G401 (cell line): Measurements from ENCODE around the gene PRKCB. TPM values are rescaled to one million over a fixed set of nuclear protein-coding genes. Genes with fewer than 3 reads are reported as not detected.

Experiments used
- DNase-seq: peaks from one replicate; pipeline ENCODE4 v3.0.0-alpha.2; 2015; ENCODE audit warnings: low spot score
- in situ Hi-C: cut with HindIII; loops from 2 replicates; pipeline ENCODE4 v1.10.0; 2016; ENCODE audit warnings: low sequenced_read_pairs, mixed read lengths
- total RNA-seq: library from RNA; depleted of rRNA; stranded (reverse); fragments of >200 nt; shearing (Covaris generic); gene quantifications from 2 replicates; pipeline ENCODE4 v1.2.3, GENCODE V29; 2014

Gene PRKCB
- total RNA-seq, 1 experiment from 2014 or later, result not detected

DNA sequence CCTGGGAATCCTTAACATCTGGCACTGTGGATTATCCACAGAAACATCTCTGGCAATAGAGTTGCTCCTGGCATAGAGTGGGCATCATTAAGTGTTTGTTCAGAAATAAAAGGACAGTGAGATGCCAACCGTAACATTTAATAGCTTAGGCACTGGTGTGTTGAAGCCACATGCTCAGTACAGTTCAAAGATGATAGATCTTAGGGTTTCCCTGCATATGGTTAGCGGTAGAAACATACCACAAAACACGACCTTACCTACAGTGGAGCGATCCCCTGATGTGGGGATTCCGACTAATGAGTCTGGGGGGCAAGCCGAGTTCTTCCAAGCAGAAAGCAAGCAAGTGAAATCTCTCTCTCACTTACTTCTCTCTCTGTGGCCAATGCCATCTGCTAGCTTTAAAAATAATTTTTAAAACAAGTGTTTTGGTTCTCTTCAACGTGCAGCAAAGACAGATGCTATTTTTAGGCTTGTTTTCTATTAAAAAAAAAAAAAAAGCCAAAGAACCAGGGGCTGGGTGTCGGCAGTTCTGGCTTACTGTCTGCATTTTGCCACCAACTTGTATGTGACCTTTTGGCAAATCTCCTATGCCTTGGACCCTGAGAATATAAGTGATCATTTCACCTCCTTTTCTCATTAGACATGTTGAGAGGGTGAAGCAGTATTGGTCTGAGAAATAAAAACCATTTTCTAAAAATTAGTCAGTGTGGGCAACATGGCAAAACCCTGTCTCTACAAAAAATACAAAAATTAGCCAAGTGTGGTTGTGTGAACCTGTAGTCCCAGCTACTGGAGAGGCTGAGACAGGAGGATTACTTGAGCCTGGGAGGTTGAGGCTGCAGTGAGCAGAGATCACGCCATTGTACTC, 331.1 kb downstream of the PRKCB start:
- in situ Hi-C loops, result no loop called here
- DNase-seq, result no peak

DNA sequence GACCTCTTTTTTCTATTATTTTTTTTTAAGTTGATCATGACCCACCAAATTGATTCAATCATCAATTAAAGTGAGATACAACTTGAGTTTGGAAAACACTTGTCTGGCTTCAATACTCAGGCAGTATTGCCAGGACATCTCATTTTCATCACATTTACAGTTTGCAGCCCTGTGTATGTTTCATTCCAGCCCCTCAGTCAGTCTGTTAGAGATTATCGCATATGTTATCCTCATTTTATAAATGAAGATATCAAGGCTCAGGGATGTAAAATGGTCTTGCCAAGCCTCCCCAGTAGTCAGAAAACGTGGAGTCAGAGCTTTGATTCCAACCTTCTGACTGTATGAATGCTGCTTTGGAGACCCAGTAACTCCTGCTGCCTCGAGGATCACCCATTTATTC, 333.1 kb downstream of the PRKCB start:
- DNase-seq, result no peak
- in situ Hi-C loops, result no loop called here

DNA sequence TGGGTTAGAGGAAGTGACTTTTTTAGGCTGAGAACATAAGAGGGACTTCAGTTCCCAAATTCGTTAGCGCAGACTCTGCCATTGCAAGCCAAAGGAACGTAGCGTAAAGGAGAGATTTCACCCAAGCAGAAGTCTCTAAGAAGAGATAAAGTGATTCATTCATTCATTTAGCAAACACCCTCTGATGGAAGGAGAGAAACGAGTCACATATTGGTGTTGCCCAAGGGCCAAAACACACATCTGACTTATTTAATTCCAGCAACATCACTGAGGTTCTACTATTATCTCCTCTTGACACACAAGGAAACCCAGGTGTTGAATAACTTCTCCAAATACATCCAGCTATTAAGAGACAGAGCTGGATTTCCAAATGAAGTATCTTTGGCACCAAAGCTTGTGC, 334.6 kb downstream of the PRKCB start:
- in situ Hi-C loops, result no loop called here
- DNase-seq, result no peak

DNA sequence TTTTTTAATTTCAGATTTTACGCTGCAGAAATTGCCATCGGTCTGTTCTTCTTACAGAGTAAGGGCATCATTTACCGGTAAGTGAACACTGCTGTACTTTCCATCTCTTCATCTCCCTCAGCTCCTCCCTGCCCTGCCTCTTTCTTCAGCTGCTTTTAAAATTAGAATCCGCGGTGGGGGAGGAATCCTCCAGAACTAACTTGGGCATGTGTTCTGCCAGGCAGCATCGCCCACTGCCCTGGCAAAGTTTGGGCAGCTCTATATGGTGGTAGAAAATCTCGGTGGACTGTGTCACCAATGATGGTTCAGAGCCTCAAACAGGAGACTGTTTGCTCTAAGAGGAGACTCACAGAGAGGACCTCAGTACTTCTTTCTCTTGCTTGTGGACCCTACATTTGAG, 338.7 kb downstream of the PRKCB start:
- in situ Hi-C loops, result no loop called here
- no peak for DNase-seq

DNA sequence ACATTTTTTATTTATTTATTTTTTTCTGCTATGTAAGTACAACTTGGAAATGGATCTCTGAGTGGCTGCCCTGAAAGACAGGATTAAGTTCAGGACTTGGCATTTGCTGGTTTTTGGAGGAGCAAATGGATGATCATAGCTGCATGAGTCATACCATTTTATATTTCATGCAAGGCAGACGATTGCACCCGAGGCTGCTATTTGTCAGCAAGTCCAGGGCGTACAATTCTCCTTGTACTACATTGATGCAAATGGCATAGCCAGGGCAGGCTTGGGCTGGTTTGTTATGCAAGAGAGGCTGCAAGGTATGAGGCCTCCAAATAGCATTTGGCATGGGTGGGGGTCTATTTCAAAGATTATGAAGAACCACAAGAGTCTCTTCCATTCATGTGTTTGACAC, 339.2 kb downstream of the PRKCB start:
- DNase-seq, result no peak
- in situ Hi-C loops, result no loop called here

DNA sequence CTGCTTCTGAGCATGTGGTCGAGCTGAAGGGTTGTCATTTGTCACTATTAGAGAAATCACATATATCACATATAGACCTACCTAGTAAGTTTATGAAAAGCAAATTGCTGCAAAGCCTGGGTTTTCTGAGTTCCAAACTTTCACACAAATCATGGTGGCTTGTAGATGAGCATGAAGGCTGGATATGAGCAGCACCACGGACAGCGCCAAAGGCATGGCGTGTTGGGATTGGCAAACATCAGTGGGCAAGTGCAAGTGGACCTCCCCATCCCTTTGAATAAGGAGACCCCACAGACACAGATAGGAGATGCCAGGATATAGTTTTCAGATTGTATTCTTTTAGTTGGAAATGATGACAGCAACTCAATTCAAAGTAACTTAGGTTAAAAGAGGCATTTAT, 342.7 kb downstream of the PRKCB start:
- no peak for DNase-seq
- in situ Hi-C loops, result no loop called here

DNA sequence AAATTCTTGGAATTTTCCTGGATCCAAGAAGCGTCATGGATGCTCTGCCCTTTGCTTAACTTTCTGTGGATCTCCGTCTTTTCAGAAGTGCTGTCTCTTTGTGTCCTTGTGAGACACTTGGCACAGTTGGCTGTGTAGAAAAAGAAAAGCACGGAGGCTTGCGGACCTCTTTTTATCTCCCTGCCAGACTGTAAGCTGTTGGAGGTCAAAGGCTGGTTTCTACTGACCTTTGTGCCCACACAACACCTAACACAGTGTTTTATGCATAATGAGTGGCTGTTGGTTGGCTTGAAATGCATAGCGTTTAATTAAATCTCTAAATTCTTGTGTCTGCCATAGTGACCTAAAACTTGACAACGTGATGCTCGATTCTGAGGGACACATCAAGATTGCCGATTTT, 344.7 kb downstream of the PRKCB start:
- no peak for DNase-seq
- in situ Hi-C loops, result no loop called here

DNA sequence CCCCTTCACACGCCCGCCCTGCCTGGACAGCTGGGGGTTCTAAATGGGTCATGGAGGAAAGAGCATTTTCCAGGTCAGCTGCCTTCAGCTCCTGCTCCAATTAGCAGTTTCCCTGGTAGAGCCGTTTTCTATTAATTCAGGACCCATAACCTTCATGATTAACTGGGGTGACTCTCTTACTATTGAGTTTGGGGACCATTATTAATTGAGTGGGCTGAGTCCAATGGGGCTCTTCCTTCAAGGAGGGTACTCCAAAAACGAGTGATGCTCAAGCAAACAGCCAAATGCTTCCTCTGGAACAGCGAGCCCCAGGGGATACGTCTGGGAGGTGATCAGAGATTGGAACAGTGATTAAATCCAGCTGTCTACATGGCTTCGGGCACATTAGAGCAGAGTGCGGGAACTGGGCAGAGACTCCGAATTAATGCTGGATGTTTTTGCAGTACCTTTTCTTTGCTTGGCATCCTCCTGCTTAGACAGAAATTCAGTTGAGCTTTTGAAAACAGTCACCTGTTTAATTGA, 352.3 kb downstream of the PRKCB start:
- DNase-seq, result no peak
- in situ Hi-C loops, result no loop called here

DNA sequence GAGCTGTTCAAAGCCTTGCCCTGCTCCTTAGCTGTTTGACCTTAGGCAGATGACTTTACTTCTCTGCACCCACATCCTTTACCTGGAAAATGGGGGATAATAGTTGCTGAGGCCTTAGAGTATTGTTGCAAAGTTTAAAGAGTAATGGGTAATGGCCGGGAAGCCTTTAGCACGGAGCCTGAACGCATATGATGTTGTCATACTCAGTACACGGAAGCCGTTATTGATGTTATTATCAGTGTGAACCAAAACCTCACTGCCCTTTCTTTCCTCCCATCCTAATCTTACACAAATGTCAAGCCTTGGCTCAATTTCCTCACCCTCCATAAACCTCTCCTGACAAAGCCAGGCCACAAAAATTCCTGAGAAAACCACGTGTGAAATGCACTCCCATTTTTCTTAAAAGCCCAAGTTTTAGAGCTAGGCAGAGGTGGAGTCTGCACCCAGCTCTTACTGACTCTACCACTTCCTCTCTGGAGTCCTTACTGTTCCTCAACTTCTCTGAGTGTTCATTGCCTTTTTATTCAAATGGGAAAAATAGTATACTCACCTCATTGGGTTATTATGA, 353.1 kb downstream of the PRKCB start:
- DNase-seq, result no peak
- in situ Hi-C loops, result no loop called here

DNA sequence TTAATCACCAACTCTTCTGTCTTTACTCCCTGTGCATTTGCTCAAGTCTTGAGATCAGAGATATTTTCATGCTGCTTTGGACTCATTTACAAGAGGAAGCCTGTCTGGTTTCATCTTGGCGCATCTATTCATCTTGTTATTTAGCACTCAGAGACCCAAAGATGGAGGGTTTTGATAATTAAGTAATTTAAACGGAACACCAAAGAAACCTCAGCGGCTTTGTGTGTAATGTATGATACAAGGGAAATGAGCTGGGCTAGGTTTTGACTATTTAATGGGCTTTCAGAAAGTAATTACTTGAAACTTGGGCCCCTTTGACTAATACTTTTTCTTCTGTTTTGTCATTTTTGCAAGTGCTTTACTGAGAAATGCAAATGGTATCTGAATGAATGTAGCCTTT, 354.2 kb downstream of the PRKCB start:
- DNase-seq, result no peak
- in situ Hi-C loops, result no loop called here

DNA sequence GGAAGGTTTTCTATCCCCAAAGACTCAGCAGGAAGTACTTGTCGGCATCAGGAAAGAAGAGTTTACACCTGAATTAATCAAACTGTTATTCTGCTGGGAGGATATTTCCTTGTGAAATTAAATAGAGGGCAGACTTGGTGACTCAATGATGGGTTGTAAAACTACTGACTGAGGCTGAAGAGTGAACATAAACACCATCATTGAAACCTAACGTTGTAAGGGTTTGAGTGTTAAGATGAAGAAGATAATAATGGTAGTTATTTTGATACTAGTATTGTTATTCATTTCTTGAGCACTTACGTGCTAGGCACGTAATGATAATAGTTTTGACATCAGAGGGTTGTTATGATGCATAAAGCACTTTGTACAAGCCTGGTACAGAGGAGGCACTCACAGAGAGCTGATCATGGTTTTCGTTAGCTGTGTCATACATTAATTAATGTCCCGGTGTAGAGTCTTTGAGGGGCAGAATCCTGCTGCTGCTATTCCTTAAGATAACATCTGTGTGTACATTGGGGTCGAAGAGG, 356.2 kb downstream of the PRKCB start:
- in situ Hi-C loops, result no loop called here
- DNase-seq, result no peak

DNA sequence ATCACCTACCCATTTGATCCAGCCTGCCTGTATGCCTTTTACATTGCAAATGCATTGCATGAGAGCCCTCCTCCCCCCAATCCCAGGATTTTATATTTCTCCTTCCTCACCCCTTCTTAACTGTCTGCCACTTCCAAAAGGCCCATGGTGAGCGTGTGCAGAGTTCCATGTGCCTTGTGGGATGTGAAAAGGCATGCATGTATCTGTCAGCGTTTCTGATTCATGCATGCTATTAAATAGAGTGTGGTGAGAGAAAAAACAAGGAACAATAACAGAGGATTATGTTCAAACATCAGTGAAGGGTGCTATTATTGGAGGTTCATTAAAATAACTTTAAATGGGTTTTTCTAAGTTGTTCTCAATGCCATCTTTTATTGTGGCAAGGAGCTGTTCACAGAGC, 359.4 kb downstream of the PRKCB start:
- in situ Hi-C loops, result no loop called here

DNA sequence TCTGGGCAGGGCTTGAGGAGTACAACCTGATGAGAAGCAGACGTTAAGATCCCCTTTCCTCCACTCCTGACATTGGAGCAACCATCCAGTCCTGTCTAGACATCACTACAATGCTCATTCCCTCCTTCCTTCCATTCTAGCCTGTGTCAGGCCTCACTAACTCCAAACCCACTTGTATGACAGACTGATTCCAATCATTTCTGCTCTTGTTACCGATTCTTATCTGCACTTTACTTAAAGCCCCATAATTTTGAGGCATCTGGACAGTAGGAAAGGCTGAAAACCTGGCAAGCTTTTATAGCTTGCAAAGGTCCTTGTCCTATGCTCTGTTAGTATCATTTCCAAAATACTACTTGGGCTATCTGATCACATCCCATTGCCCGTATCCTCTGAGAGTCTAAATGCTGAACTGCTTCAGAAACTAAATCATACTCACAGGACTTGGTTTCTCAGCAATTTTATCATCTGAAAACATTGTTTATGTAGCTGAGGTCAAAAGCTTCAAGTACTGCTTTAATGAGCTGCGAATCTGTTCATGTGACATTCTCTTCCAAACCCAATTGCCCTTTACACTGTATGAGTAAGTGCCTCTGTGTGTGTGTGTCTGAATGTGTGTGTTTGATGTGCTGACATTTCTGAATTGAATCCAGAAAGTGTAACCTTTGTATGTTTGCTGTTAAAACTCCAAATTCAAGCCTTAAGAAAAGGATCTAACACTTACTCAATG, 363.2 kb downstream of the PRKCB start:
- in situ Hi-C loops, result no loop called here
- DNase-seq, result no peak

More for the DNA sequence above, 359.4 kb downstream of the PRKCB start:
- DNase-seq, result no peak

DNA sequence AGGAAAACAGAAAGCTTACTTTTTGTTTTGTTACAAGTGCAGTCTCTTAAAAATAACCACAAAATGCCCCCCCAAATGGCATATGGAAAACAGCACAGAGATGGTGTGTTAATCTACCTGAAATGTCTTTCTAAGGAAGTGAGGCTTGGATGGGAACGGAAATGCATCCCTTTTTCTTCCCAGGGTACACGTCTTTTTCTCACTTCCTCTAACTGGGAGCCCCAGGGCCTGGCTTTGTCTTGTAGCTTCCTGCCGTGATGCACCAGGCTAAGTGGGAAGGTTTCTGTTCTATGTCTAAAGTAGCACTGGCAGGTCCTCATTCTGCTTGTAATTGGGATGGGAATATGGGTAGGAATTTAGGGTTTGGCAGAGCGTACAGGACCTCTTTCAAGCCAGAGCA, 367.9 kb downstream of the PRKCB start:
- DNase-seq, result no peak
- in situ Hi-C loops, result no loop called here

DNA sequence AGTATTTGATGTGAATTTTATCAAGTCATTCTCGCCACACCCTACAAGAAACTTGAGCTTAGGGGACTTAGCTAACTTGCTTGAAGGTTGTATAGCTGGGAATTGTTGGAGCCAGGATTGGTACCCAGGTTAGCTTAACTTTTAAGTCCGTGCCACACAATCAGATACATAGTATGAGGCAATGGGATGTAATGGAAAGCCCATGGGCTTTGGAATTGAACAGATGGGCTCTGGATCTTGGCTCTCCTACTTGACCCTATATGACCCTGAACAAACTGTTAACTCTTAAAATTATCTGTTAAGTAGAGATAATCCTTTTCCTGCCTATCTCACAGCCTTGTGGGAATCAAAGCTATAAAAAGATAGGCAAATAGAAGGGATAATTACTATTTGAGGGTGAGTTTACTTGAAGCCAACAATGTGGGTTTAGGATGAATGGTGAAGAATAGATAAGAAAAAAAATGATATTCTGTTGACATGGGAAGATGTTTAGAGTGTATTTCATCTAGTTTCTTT, 368.4 kb downstream of the PRKCB start:
- in situ Hi-C loops, result no loop called here

DNA sequence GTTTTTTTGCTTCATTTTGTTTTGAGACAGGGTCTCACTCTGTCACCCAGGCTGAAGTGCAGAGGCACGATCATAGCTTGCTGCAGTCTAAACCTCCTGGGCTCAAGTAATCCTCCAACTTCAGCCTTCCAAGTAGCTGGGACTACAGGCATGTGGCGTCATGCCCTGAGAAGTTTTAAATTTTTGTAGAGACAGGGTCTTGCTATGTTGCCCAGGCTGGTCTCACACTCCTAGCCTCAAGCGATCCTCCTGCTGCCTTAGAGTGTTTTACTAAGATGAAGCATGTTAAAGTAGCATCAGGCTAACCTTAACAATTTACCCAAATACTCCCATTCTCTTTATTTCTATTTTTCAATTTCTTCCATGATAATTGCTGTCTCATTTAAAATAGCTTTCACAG, 371.1 kb downstream of the PRKCB start:
- DNase-seq, result no peak

More for the DNA sequence above, 368.4 kb downstream of the PRKCB start:
- DNase-seq, result no peak

DNA sequence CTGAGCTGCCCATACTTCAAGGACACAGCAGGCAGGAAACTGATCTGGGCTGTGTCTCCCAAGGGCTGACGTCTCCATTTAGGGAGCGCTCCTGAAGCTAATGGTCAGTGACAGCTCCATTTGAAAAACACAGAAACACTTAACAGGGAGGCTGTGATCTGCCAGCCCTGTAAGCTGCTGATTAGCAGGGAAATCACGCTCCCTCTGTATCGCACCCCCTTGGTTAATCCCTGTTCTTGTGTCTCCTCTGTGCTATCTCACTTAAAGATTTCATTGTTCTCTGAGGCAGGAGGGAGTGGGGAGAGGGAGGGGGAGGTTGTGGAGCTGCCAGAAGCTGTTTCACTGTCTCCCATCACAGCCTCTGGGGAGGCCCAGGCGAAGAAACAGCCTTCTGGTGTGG, 372.9 kb downstream of the PRKCB start:
- peak; percentile 90 for DNase-seq

More for the DNA sequence above, 371.1 kb downstream of the PRKCB start:
- in situ Hi-C loops, result no loop called here

DNA sequence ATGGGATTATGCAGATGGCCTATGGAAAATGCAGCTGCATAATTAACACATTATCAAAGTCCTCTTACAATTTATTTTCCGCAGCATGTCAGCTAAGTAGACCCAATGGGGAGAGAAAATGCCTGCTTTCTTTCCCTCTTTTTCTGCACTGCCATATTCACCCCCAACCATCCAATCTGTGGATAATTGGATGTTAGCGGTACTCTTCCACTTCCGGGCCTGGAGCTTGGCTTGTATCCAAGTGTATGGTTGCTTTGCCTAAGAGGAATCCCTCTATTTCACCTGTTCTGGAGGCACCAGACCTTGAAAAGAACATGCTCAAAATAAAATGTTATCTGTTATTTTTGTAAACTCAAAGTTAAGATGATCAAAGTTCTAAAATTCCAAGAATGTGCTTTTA, 379.2 kb downstream of the PRKCB start:
- in situ Hi-C loops, result no loop called here
- DNase-seq, result no peak

More for the DNA sequence above, 372.9 kb downstream of the PRKCB start:
- in situ Hi-C loops, result no loop called here

DNA sequence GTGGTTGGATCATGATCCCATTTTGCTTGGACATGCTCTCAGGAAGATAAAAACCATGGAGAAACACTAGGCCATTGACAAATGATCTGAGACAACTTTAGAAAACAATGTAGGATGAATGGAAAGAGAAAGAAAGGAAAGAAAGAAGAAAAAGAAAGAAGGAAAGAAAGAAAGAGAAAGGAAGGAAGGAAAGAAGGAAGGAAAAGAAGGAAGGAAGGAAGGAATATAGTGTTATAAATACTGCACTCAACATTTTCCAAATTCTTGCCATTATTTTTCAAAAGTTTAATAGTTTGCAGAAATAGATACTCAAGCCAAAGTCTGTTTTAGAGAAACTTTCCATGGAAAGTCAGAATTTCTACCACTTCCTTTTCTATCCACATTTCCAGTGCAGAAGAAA, 381.2 kb downstream of the PRKCB start:
- in situ Hi-C loops, result no loop called here

DNA sequence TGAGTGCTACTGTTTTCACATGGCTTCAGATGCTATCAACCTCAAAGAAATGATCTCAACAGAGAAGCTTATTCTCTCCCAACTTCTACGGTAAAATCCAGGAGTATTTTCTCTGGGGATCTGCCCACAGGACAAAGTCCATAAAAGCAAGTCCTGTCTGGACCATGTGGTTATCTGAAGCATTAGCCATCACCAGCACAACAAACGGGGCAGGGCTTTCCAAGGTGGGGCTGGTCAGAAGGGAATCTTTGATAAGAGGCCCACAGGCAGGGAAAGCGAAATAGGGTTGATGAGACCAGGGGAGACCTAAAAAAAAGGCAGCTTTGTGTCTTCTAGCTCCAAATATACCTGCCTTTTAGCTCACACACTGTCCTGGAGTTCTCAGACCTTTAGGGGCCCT, 381.7 kb downstream of the PRKCB start:
- in situ Hi-C loops, result no loop called here
- DNase-seq, result no peak

More for the DNA sequence above, 381.2 kb downstream of the PRKCB start:
- no peak for DNase-seq
